ENCODE results near the gene BSN. TPM values are rescaled to one million over a fixed set of nuclear protein-coding genes. Genes with fewer than 3 reads are reported as not detected.
A peak's percentile ranks its signal among the peaks of the same experiment; 100 is the strongest.

BSN gene
- total RNA-seq, 1 experiment from 2014 or later = 0.23 TPM

- no peaks in the 10 kb centered on the region for H3K27me3 ChIP-seq
- no peak overlapping the region for H3K4me3 ChIP-seq
- DNase-seq = peak; percentile 60
- no peaks in the 10 kb centered on the region for H3K9me3 ChIP-seq
- no peaks in the 10 kb centered on the region for H3K36me3 ChIP-seq
Observed at GRCh38 chr3:49611719-49612118, 57.4 kb downstream of the BSN start.

GRCh38 chr3:49614936-49615335 lies 60.7 kb downstream of the BSN start:
- no peaks in the 10 kb centered on the region for H3K27me3 ChIP-seq
- no peaks in the 10 kb centered on the region for H3K36me3 ChIP-seq
- H3K4me3 ChIP-seq = no peak overlapping the region
- no peaks in the 10 kb centered on the region for H3K9me3 ChIP-seq
- DNase-seq = no peak

- H3K36me3 ChIP-seq = no peaks in the 10 kb centered on the region
- no peaks in the 10 kb centered on the region for H3K9me3 ChIP-seq
- no peaks in the 10 kb centered on the region for H3K27me3 ChIP-seq
- no peak overlapping the region for H3K4me3 ChIP-seq
- DNase-seq = no peak
Observed at GRCh38 chr3:49616061-49616460, 61.8 kb downstream of the BSN start.

GRCh38 chr3:49616491-49616941 lies 62.2 kb downstream of the BSN start:
- no peak overlapping the region for H3K4me3 ChIP-seq
- H3K27me3 ChIP-seq = no peaks in the 10 kb centered on the region
- H3K36me3 ChIP-seq = no peaks in the 10 kb centered on the region
- DNase-seq = peak; percentile 73
- H3K9me3 ChIP-seq = no peaks in the 10 kb centered on the region

- Histone ChIP-seq H3K36me3 (no peaks in the 10 kb centered on the region), H3K4me3 (no peak overlapping the region), H3K9me3 (no peaks in the 10 kb centered on the region), H3K27me3 (no peaks in the 10 kb centered on the region)
- DNase-seq = no peak
Observed at GRCh38 chr3:49617390-49618013, 63.2 kb downstream of the BSN start.

GRCh38 chr3:49618412-49618811 lies 64.1 kb downstream of the BSN start:
- no peak overlapping the region for H3K4me3 ChIP-seq
- H3K9me3 ChIP-seq = no peaks in the 10 kb centered on the region
- H3K36me3 ChIP-seq = no peaks in the 10 kb centered on the region
- no peak for DNase-seq
- no peaks in the 10 kb centered on the region for H3K27me3 ChIP-seq

GRCh38 chr3:49619649-49620048 lies 65.4 kb downstream of the BSN start:
- Histone ChIP-seq H3K27me3 (no peaks in the 10 kb centered on the region), H3K4me3 (no peak overlapping the region), H3K36me3 (no peaks in the 10 kb centered on the region), H3K9me3 (no peaks in the 10 kb centered on the region)
- DNase-seq = peak; percentile 26

- no peak for DNase-seq
- H3K27me3 ChIP-seq = no peaks in the 10 kb centered on the region
- no peaks in the 10 kb centered on the region for H3K36me3 ChIP-seq
- H3K4me3 ChIP-seq = no peak overlapping the region
- no peaks in the 10 kb centered on the region for H3K9me3 ChIP-seq
Observed at GRCh38 chr3:49620728-49621127, 66.5 kb downstream of the BSN start.

- no peaks in the 10 kb centered on the region for H3K36me3 ChIP-seq
Observed at GRCh38 chr3:49623071-49623470, 68.8 kb downstream of the BSN start.

GRCh38 chr3:49625071-49625470 lies 70.8 kb downstream of the BSN start:
- H3K36me3 ChIP-seq = no peaks in the 10 kb centered on the region
- H3K27me3 ChIP-seq = no peaks in the 10 kb centered on the region
- no peak overlapping the region for H3K4me3 ChIP-seq
- H3K9me3 ChIP-seq = no peaks in the 10 kb centered on the region
- DNase-seq = no peak

More at GRCh38 chr3:49623071-49623470, 68.8 kb downstream of the BSN start:
- no peak for DNase-seq
- Histone ChIP-seq H3K27me3 (no peaks in the 10 kb centered on the region), H3K9me3 (no peaks in the 10 kb centered on the region), H3K4me3 (no peak overlapping the region)

- Histone ChIP-seq H3K36me3 (no peaks in the 10 kb centered on the region), H3K9me3 (no peaks in the 10 kb centered on the region), H3K4me3 (no peak overlapping the region), H3K27me3 (no peaks in the 10 kb centered on the region)
- DNase-seq = no peak
Observed at GRCh38 chr3:49626101-49626581, 71.9 kb downstream of the BSN start.

- no peaks in the 10 kb centered on the region for H3K36me3 ChIP-seq
Observed at GRCh38 chr3:49626796-49627195, 72.5 kb downstream of the BSN start.

GRCh38 chr3:49627634-49628033 lies 73.4 kb downstream of the BSN start:
- no peaks in the 10 kb centered on the region for H3K9me3 ChIP-seq
- DNase-seq = no peak
- no peaks in the 10 kb centered on the region for H3K27me3 ChIP-seq
- H3K36me3 ChIP-seq = no peaks in the 10 kb centered on the region
- H3K4me3 ChIP-seq = no peak overlapping the region

More at GRCh38 chr3:49626796-49627195, 72.5 kb downstream of the BSN start:
- no peak overlapping the region for H3K4me3 ChIP-seq
- H3K9me3 ChIP-seq = no peaks in the 10 kb centered on the region
- H3K27me3 ChIP-seq = no peaks in the 10 kb centered on the region
- DNase-seq = no peak

GRCh38 chr3:49628249-49628648 lies 74.0 kb downstream of the BSN start:
- H3K27me3 ChIP-seq = no peaks in the 10 kb centered on the region
- DNase-seq = no peak
- H3K4me3 ChIP-seq = no peak overlapping the region
- no peaks in the 10 kb centered on the region for H3K9me3 ChIP-seq
- H3K36me3 ChIP-seq = no peaks in the 10 kb centered on the region

GRCh38 chr3:49629451-49629850 lies 75.2 kb downstream of the BSN start:
- no peak for DNase-seq
- Histone ChIP-seq H3K4me3 (no peak overlapping the region), H3K9me3 (no peaks in the 10 kb centered on the region), H3K27me3 (no peaks in the 10 kb centered on the region), H3K36me3 (no peaks in the 10 kb centered on the region)

- no peaks in the 10 kb centered on the region for H3K36me3 ChIP-seq
- H3K9me3 ChIP-seq = no peaks in the 10 kb centered on the region
- no peaks in the 10 kb centered on the region for H3K27me3 ChIP-seq
- DNase-seq = no peak
- no peak overlapping the region for H3K4me3 ChIP-seq
Observed at GRCh38 chr3:49629866-49630265, 75.6 kb downstream of the BSN start.

- no peaks in the 10 kb centered on the region for H3K27me3 ChIP-seq
- no peaks in the 10 kb centered on the region for H3K36me3 ChIP-seq
- peak; percentile 47 for DNase-seq
- H3K4me3 ChIP-seq = no peak overlapping the region
- no peaks in the 10 kb centered on the region for H3K9me3 ChIP-seq
Observed at GRCh38 chr3:49630784-49631183, 76.5 kb downstream of the BSN start.

GRCh38 chr3:49634736-49635135 lies 80.5 kb downstream of the BSN start:
- Histone ChIP-seq H3K36me3 (no peaks in the 10 kb centered on the region), H3K4me3 (no peak overlapping the region), H3K27me3 (no peaks in the 10 kb centered on the region), H3K9me3 (no peaks in the 10 kb centered on the region)
- DNase-seq = no peak
